K562 (cell line): ENCODE results near the gene FAM217B.
A peak's percentile ranks its signal among the peaks of the same experiment; 100 is the strongest.

Experiments
- ELF1 ChIP-seq: fragments of 200-800 bp; sonication (Bioruptor generic); IDR thresholded peaks from 2 replicates; pipeline ENCODE4 v1.6.1; 2016; ENCODE audit warnings: missing genetic modification characterization, missing compliant biosample characterization
- FOXA1 ChIP-seq: fragments of 450-650 bp; IDR thresholded peaks from 2 replicates; pipeline ENCODE4 v1.6.1; 2016; ENCODE audit warnings: mild to moderate bottlenecking, borderline replicate concordance
- GABPA ChIP-seq: fragments of 200-800 bp; sonication (Bioruptor generic); conservative IDR thresholded peaks from 2 replicates; pipeline ENCODE4 v1.6.1; 2016; ENCODE audit warnings: low read depth, missing genetic modification characterization, missing compliant biosample characterization
- GTF2F1 ChIP-seq: IDR thresholded peaks from 2 replicates; pipeline ENCODE4 v1.6.1; 2011; ENCODE audit warnings: low read depth, low read length, improper control_type of control experiment
- MCM5 ChIP-seq: fragments of 450-650 bp; IDR thresholded peaks from 2 replicates; pipeline ENCODE4 v1.6.1; 2016; ENCODE audit warnings: low read depth
- MED1 ChIP-seq: sonication (generic); formaldehyde crosslinking; IDR thresholded peaks from 2 replicates; pipeline ENCODE4 v1.8.1; 2023; ENCODE audit warnings: missing genetic modification reagents, borderline replicate concordance
- RAD21 ChIP-seq, 2 experiments: fragments of 250-450 bp in 1 of 2; fragments of 450-650 bp in 1 of 2; sonication (Bioruptor Pico) in 1 of 2; formaldehyde crosslinking in 1 of 2; IDR thresholded peaks in 1 of 2; conservative IDR thresholded peaks in 1 of 2; 2 replicates each; pipeline versions ENCODE4 v1.4.0 to v1.8.0; 2020 to 2022; ENCODE audit warnings: mild to moderate bottlenecking in 2 of 2, moderate library complexity in 1 of 2
- SRF ChIP-seq, 2 experiments: fragments of 250-450, 450-650 bp in 1 of 2; sonication (Bioruptor Pico) in 1 of 2; sonication (generic) in 1 of 2; formaldehyde crosslinking; IDR thresholded peaks; 2 replicates each; pipeline versions ENCODE4 v1.5.0 to v1.5.1; 2020 to 2022; ENCODE audit warnings: mild to moderate bottlenecking in 1 of 2, missing genetic modification reagents in 1 of 2
- TCF7L2 ChIP-seq: fragments of 150-350 bp; IDR thresholded peaks from 2 replicates; pipeline ENCODE4 v1.6.1; 2016; ENCODE audit warnings: low read depth, mild to moderate bottlenecking, low read length, moderate library complexity
- YBX1 ChIP-seq: fragments of 450-650 bp; IDR thresholded peaks from 2 replicates; pipeline ENCODE4 v1.7.1; 2016; ENCODE audit warnings: mild to moderate bottlenecking
- ZFX ChIP-seq: sonication (generic); formaldehyde crosslinking; IDR thresholded peaks from 2 replicates; pipeline ENCODE4 v1.8.0; 2022; ENCODE audit warnings: mild to moderate bottlenecking, missing genetic modification reagents, moderate library complexity
- TF ChIP-seq, protein P1 (sequence below), 3 experiments: IDR thresholded peaks in 2 of 3; conservative IDR thresholded peaks in 1 of 3; 2 replicates each; pipeline ENCODE4 v1.5.1; 2011 to 2012; ENCODE audit warnings: low read length in 3 of 3, mild to moderate bottlenecking in 3 of 3, control low read depth in 2 of 3, improper control_type of control experiment in 1 of 3, inconsistent platforms in 1 of 3, low read depth in 1 of 3, mixed read lengths in 1 of 3, moderate library complexity in 1 of 3; ENCODE audit not compliant: insufficient read depth in 2 of 3
- TF ChIP-seq, protein P2 (sequence below), 2 experiments: IDR thresholded peaks; 2 replicates each; pipeline ENCODE4 v1.6.1; 2011; ENCODE audit warnings: borderline replicate concordance in 1 of 2, control low read depth in 1 of 2, low read depth in 1 of 2, low read length in 1 of 2, mild to moderate bottlenecking in 1 of 2, mixed read lengths in 1 of 2, moderate library complexity in 1 of 2; ENCODE audit not compliant: insufficient read depth in 1 of 2, insufficient read length in 1 of 2, poor library complexity in 1 of 2, severe bottlenecking in 1 of 2; ENCODE audit errors: extremely low read depth in 1 of 2

DNA sequence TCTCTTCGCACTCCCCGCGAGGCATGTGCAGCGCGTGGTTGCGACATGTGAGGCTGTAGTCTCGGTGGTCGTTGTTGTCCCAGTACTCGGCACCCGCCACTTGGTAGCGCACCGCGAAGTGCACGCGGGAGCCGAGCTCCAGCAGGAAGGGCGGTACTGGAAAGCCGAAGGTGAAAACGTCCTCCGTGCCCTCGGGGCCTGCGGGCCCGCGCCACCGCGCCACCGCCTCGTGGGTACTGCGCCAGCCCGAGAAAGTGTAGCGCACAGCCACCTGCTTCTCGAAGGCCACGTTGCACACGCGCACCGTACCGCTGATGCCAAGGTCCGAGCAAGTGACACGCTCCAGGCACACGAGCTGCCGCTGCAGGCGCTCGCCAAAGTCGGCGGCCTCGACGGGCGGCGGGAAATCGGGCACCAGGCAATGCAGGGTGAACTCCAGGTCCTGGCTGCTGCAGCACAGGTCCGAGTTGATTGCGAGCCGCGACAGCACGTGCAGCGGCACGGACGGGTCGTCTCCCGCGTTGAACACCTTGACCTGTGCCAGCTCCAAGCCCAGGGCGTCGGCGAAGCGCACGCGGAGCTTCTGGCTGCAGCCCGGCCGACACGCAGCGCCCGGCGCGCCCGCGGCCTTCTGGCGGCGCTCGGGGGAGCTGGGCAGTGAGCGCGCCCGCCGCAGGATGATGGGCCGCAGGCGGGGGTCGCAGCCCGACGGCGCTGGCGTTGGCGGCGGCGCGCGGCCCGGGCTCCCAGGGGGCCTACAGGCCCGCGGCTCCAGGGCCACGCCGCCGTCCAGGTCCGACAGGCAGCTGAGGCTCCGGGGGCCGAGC, 924 bp upstream of the FAM217B start:
- TF ChIP-seq GTF2F1 (no peak), RAD21 (CRISPR knock-in tag; conservative IDR thresholded peaks at IDR 0.05 in 1 of 2, IDR thresholded peaks at IDR 0.05 in 1 of 2) (no peak), FOXA1 (no peak), ZFX (CRISPR knock-in tag) (no peak), GABPA (tag) (no peak), SRF (CRISPR knock-in tag; IDR thresholded peaks at IDR 0.05) (no peak), ELF1 (no peak), TCF7L2 (no peak), MCM5 (no peak), MED1 (CRISPR knock-in tag) (no peak), YBX1 (no peak)
- TF ChIP-seq, protein P1, sequence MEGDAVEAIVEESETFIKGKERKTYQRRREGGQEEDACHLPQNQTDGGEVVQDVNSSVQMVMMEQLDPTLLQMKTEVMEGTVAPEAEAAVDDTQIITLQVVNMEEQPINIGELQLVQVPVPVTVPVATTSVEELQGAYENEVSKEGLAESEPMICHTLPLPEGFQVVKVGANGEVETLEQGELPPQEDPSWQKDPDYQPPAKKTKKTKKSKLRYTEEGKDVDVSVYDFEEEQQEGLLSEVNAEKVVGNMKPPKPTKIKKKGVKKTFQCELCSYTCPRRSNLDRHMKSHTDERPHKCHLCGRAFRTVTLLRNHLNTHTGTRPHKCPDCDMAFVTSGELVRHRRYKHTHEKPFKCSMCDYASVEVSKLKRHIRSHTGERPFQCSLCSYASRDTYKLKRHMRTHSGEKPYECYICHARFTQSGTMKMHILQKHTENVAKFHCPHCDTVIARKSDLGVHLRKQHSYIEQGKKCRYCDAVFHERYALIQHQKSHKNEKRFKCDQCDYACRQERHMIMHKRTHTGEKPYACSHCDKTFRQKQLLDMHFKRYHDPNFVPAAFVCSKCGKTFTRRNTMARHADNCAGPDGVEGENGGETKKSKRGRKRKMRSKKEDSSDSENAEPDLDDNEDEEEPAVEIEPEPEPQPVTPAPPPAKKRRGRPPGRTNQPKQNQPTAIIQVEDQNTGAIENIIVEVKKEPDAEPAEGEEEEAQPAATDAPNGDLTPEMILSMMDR (IDR thresholded peaks at IDR 0.05 in 2 of 3, conservative IDR thresholded peaks at IDR 0.05 in 1 of 3; ENCODE audit: insufficient read depth in 2 of 3, low read depth in 1 of 3, low read length in 3 of 3): no peak
- TF ChIP-seq, protein P2, sequence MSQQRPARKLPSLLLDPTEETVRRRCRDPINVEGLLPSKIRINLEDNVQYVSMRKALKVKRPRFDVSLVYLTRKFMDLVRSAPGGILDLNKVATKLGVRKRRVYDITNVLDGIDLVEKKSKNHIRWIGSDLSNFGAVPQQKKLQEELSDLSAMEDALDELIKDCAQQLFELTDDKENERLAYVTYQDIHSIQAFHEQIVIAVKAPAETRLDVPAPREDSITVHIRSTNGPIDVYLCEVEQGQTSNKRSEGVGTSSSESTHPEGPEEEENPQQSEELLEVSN (IDR thresholded peaks at IDR 0.05; ENCODE audit: borderline replicate concordance in 1 of 2, extremely low read depth in 1 of 2, insufficient read depth in 1 of 2, insufficient read length in 1 of 2, low read depth in 1 of 2, low read length in 1 of 2, poor library complexity in 1 of 2, severe bottlenecking in 1 of 2): peak; percentile 30 to 44
